Thoracic aorta (tissue), 2 donors: Measurements from ENCODE around the gene VAT1L. TPM values are rescaled to one million over a fixed set of nuclear protein-coding genes. Genes with fewer than 3 reads are reported as not detected.

Source experiments
- ATAC-seq: fragments of 150-250 bp; one replicate; pipeline ENCODE4 v1.8.0; 2017; ENCODE audit warnings: low read depth; ENCODE audit not compliant: insufficient number of reproducible peaks, low FRiP score
- DNase-seq: peaks from one replicate; pipeline ENCODE4 v3.0.0-alpha.2; 2020; ENCODE audit warnings: low spot score
- H3K27ac ChIP-seq, 2 donors: fragments of 200-600 bp; sonication (generic); 1 replicate in 1 of 2; 2 replicates in 1 of 2; pipeline ENCODE4 v1.5.1; 2016; ENCODE audit warnings: mild to moderate bottlenecking in 2 of 2, moderate library complexity in 2 of 2
- H3K27me3 ChIP-seq: fragments of 200-600 bp; sonication (generic); replicated peaks from 2 replicates; pipeline ENCODE4 v1.6.0; 2016; ENCODE audit warnings: mild to moderate bottlenecking; ENCODE audit not compliant: insufficient read depth
- H3K36me3 ChIP-seq: fragments of 200-600 bp; sonication (generic); one replicate; pipeline ENCODE4 v1.5.1; 2016
- H3K4me1 ChIP-seq, 2 donors: fragments of 200-600 bp; sonication (generic); 1 replicate in 1 of 2; 2 replicates in 1 of 2; pipeline versions ENCODE4 v1.5.1 to v1.6.0; 2016; ENCODE audit warnings: low read depth in 2 of 2, mild to moderate bottlenecking in 1 of 2; ENCODE audit not compliant: control insufficient read depth in 1 of 2
- H3K4me3 ChIP-seq: fragments of 200-600 bp; sonication (generic); 2 replicates; pipeline ENCODE4 v1.5.1; 2016; ENCODE audit warnings: mild to moderate bottlenecking
- H3K9me3 ChIP-seq: fragments of 200-600 bp; sonication (generic); 2 replicates; pipeline ENCODE4 v1.5.1; 2016
- CTCF ChIP-seq: fragments of 200-600 bp; sonication (generic); IDR thresholded peaks from one replicate; pipeline ENCODE4 v1.5.1; 2019; ENCODE audit warnings: antibody characterized with exemption
- total RNA-seq, 2 donors: library from RNA; depleted of rRNA; stranded (reverse); fragments of >200 nt; gene quantifications; one replicate each; pipeline versions ENCODE4 v1.1.0 to v1.2.3, GENCODE V29; 2016

The VAT1L gene
- total RNA-seq, 2 donors from 2014 or later: 10.4 to 27.1 TPM

DNA sequence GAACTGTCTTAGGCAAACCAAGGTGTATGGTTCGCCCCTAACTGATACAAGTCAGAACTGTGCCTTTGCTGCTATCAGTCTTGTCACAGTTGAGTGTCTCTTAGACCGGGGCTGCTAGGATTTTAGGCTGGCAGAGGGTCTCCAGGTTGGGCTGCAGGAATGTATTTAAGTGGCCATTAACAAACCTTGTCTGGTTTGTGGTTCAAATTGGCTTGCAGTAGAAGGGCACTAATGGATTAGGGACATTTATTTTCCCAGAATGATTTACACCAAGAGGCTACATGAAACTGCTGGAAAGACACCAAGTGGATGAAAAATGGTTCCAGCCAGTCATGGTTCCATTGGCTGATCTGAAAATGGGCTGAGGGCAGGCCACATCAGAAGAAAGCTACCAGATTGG, 5.1 kb downstream of the VAT1L start:
- ATAC-seq: no peak
- no peaks in the 10 kb centered on the region for H3K36me3 ChIP-seq
- H3K4me3 ChIP-seq: no peak overlapping the region
- H3K27ac ChIP-seq: no peak overlapping the region
- no peaks in the 10 kb centered on the region for H3K27me3 ChIP-seq
- no peaks in the 10 kb centered on the region for H3K9me3 ChIP-seq
- no peak for DNase-seq
- TF ChIP-seq CTCF: no peak
- peaks cover 0 to 15% of the 10 kb centered on the region in 2 donors for H3K4me1 ChIP-seq

GRCh38 chr16:77794586-77794985, 6.2 kb downstream of the VAT1L start:
- Histone ChIP-seq H3K27me3 (no peaks in the 10 kb centered on the region), H3K36me3 (no peaks in the 10 kb centered on the region), H3K4me3 (no peak overlapping the region), H3K4me1 (peaks cover 0 to 6% of the 10 kb centered on the region in 2 donors), H3K9me3 (no peaks in the 10 kb centered on the region), H3K27ac (no peak overlapping the region)
- ATAC-seq (no peak), DNase-seq (no peak)
- no peak for TF ChIP-seq CTCF

- Histone ChIP-seq H3K4me1 (peaks cover 0 to 30% of the 10 kb centered on the region in 2 donors), H3K36me3 (no peaks in the 10 kb centered on the region), H3K27me3 (no peaks in the 10 kb centered on the region), H3K4me3 (no peak overlapping the region), H3K27ac (peak overlapping the region; percentile 15 to 55), H3K9me3 (no peaks in the 10 kb centered on the region)
- ATAC-seq: no peak
- no peak for TF ChIP-seq CTCF
- no peak for DNase-seq
These were observed 13.5 kb downstream of the VAT1L start for GRCh38 chr16:77801817-77802216.

DNA sequence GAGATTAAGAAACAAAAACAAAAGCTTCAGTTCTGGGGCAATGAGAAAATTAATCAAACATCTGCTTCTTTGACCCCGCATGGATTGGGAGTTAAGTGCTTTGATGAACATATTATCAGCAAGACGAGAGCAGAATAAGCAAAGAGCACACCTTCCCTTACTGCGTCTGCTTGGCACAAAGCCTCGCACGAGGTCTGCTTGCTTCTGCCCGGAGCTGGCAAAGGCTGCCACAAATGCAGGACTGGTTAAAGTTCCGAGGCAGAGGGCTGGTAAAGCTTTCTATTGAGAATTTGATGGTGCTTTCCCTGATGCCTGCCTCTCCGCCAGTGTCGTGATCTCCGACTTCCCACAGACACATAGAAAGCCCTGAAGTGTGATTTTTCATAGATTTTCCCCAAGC, 17.0 kb downstream of the VAT1L start:
- Histone ChIP-seq H3K9me3 (no peaks in the 10 kb centered on the region), H3K36me3 (no peaks in the 10 kb centered on the region), H3K27ac (no peak overlapping the region), H3K4me1 (peaks cover 0 to 23% of the 10 kb centered on the region in 2 donors), H3K4me3 (peak overlapping the region; percentile 44), H3K27me3 (no peaks in the 10 kb centered on the region)
- DNase-seq (no peak), ATAC-seq (no peak)
- no peak for TF ChIP-seq CTCF

GRCh38 chr16:77807021-77807420, 18.7 kb downstream of the VAT1L start:
- Histone ChIP-seq H3K4me1 (peaks cover 0 to 13% of the 10 kb centered on the region in 2 donors), H3K36me3 (no peaks in the 10 kb centered on the region), H3K4me3 (no peak overlapping the region), H3K27me3 (no peaks in the 10 kb centered on the region), H3K27ac (no peak overlapping the region), H3K9me3 (no peaks in the 10 kb centered on the region)
- DNase-seq (no peak), ATAC-seq (no peak)
- no peak for TF ChIP-seq CTCF
